ENCODE results near the gene MED12L.
"Not testable (repeated sequence)": the region's sequence is repeated elsewhere in the genome, so short reads cannot be mapped to it uniquely, and the experiment has no call there.

Gene MED12L

DNA sequence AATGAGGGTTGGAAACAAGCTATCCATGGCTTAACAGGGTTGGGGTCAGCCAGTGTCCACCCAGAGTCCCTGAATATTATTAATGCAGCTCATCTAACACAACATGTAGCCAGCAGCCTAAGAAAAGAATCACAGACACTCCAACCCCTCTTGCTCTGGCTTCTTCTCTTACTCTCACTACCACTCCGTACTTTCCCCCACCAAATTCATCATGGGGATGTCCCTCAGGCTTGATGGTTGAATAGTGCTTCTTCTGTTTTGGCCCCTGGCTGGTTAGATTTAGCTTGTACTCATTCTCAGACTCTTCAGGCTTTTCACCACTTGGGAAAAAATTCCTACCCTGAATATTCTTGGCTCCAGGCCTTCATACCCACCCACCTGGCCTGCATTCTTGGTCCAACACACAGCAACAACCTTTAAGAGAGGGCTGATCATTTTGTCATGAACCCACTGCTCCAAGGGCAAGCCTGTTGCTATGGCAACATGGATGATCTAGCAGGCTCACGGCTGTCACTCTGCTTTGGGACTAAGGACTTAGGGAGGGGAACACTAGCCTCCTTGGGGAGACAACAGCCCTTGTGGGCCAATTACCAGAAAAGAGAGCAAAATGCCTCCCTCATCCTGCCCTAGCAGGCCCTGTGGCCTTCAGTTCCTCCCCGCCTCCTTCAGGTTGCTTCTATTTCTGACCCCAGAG, 9.4 kb upstream of the MED12L start:
- H3K4me3 ChIP-seq (ENCODE audit: low read length): no peak overlapping the region
- no peak for TF ChIP-seq CTCF (IDR thresholded peaks at IDR 0.05; ENCODE audit: insufficient read depth, low read depth, low read length, missing control alignments)
- no peak for DNase-seq (ENCODE audit: low read depth)

DNA sequence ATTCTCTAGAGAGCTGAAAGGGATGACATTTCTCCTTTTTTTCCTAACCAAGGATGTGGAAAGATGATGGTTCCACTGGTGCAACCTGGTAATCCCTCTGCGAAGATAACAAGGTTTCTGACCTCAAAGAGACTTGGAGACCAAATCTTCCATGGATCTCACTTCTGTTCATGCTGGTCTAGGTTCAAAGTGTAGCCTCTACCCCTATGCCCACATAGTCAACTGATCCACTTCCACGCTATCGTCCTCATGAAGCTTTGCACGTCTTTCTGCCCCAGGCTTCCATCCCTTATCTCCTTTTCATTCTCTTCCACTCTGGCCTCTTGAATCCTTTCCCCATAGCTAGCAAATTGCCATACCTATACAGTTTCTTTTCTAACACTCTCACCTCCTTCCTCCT, 8.8 kb upstream of the MED12L start:
- no peak for DNase-seq (ENCODE audit: low read depth)
- no peak for TF ChIP-seq CTCF (IDR thresholded peaks at IDR 0.05; ENCODE audit: insufficient read depth, low read depth, low read length, missing control alignments)

GRCh38 chr3:151081082-151081481, 4.4 kb upstream of the MED12L start:
- H3K4me3 ChIP-seq (ENCODE audit: low read length); DNase-seq (ENCODE audit: low read depth): not testable (repeated sequence)

More for the DNA sequence above, 8.8 kb upstream of the MED12L start:
- no peak overlapping the region for H3K4me3 ChIP-seq (ENCODE audit: low read length)

DNA sequence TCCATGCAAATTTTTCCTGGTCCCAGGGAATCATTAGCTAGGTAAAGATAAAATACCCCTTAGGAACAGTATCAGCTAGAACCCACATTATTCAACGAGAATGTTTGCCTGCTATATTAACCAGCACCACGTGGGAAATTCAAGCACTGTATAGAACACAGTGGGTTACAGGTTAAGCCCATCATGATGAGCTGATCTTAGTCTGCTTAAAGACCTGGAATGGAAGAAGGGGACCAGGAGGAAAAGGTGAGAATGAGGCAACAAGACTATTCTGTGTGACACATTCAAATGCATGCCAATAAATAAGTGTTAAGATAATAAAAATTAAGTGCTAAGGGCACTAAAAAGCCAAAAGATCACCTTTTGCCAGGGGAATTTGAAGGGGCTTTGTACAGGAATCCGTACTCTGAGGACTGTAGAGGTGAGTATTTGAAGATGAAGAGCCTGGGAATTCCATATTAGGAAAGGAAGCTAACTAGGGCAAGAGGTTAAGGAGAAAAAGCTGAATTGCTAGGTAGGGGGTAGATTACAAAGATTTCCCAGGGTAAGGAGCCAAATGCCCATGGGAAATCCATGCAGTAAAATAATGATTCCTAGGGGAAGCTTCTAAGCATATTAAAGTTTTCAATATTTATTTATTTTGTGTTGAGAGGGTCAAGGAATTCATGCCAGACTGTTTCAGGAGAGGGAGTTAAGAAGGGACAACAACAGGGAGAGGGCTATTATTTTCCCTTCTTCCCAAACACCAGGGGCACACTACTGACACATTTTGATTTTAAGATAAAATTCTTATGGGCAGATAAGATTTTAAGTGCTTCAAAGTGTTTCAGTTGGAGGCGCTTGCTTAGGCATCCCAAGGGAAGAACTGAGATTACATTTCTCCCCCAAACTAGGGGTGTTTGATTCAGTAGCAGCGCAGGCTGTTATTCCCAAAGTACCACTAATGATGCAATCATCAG, 2.3 kb upstream of the MED12L start:
- no peak for TF ChIP-seq CTCF (IDR thresholded peaks at IDR 0.05; ENCODE audit: insufficient read depth, low read depth, low read length, missing control alignments)
- H3K4me3 ChIP-seq (ENCODE audit: low read length): no peak overlapping the region
- DNase-seq (ENCODE audit: low read depth): no peak

DNA sequence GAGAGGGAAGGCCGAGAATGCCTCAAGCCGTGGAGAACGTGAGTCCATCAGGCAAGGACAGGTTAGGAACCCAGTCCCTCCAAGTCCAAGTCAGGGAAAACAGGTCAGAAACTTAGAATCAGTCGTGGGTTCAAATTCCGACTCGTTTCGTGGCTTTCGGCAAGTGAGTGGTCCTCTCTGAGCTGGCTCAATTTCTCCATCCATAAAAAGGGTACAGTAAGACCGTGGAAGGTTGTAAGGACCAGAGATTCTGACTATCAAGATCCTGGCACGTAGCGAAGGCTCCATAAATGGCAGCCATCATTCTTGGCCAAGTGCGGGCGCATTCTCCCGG, 604 bp upstream of the MED12L start:
- DNase-seq (ENCODE audit: low read depth): no peak
- H3K4me3 ChIP-seq (ENCODE audit: low read length): peak overlapping the region; percentile 27
- no peak for TF ChIP-seq CTCF (IDR thresholded peaks at IDR 0.05; ENCODE audit: insufficient read depth, low read depth, low read length, missing control alignments)

DNA sequence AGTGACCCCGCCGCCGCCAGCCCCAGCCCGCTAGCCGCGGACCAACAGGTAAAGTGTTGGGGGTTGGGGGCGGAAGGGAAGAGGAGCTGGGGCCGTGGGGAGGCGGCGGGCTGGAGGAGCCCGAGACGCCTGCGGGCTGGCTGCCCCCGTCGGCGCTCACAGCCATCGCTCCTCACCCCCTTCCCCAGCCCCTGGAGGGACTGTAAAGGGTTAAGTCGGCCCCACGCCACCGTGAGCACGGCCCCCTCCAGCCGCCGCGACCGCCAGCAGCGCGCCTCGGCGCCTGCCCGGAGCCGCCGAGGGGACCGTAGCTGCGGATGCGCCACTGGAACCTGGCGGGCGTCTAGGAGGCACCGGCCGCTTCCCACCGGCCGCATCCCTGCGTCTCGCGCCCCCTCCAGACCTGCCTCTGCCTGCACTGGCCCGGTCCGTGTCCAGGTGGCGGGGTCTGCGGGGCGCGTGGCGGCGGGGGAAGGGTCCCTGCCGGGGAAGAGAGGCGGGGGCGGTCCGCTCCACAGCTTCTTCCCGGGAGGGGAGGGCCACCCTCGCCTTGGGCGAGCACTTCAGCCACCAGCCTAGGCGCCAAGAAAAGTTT, 522 bp downstream of the MED12L start:
- H3K4me3 ChIP-seq (ENCODE audit: low read length): peak overlapping the region; percentile 50
- no peak for DNase-seq (ENCODE audit: low read depth)
- TF ChIP-seq CTCF (IDR thresholded peaks at IDR 0.05; ENCODE audit: insufficient read depth, low read depth, low read length, missing control alignments): no peak

All from epithelial cell of esophagus (primary cell).